Embryonic facial prominence (tissue), 1 donor: ENCODE data around the gene B4GALT5.
"Not testable (repeated sequence)": the region's sequence is repeated elsewhere in the genome, so short reads cannot be mapped to it uniquely, and the experiment has no call there.

ENCODE experiments used
- DNase-seq: peaks from one replicate; pipeline ENCODE4 v3.0.0-alpha.2; 2016; ENCODE audit errors: extremely low spot score

Gene B4GALT5

DNA sequence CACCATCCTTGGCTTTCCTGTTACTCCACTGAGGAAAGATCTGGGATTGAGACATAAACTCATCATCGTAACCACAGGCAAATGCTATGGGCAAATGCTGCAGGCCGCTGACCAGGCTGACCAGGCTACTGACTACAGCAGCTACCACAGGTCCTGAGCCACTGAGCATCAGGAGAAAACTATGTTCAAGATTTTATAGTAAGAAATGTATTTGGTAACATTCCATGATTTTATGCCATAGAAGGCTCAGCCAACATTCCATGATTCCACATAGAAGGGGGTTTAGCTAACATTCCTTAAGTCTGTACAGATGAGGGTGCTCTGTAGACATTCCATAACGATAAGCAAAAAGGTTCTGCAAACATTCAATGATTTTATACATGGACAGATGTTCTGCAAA, 16.1 kb upstream of the B4GALT5 start:
- DNase-seq, result no peak

DNA sequence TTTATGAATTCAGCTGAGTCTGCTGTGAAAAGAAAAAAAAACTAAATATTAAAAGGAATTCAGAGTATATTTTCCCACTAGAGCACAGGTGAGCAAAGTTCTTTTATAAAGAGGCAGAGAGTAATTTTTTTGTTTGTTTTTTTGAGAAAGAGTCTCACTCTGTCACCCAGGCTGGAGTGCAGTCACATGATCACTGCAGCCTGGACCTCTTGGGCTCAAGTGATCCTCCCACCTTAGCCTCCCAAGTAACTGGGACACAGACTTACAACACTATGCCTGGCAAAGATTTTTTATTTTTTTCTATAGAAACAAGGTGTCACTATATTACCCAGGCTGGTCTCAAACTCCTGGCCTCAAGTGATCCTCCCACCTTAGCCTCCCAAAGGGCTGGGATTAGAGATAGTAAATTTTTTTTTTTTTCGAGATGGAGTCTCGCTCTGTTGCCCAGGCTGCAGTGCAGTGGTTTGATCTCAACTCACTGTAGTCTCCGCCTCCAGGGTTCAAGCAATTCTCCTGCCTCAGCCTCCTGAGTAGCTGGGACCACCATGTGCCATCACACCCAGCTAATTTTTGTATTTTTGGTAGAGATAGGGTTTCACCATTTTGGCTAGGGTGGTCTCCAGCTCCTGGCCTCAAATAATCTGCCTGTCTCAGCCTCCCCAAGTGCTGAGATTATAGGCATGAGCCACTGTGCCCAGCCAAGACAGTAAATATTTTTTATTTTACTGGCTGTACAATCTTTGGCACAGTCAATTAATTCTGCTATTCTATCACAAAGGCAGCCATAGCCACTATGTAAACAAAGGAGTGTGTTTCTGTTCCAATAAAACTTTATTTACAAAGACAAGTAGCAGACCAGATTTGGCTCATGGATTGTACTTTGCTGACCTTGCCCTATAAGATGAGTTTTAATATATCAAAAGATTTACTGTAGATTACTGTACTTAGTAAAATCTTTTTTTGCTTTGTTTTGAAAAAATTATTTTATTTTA, 14.5 kb upstream of the B4GALT5 start:
- DNase-seq, result no peak

GRCh38 chr20:49727478-49727877, 13.8 kb upstream of the B4GALT5 start:
- DNase-seq, result no peak

DNA sequence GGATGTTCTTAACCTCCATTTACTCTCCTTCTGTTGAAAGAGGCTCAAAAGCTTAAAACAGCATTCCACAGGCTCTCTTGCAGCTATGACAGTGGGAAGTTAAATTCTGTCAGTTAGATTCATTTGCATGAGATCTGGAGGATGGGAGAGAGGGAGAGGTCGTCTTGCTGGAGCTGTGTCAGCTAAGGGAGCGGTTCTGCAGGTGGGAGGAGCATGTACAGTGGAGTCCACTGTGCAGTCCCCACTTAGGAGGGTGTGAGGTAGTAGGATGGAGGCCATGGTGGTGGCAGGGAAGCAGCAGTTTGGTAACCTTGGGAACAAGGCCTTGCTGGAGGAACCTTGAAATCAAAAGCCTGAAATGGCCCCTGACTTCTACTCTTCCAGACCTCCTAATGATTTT, 12.0 kb upstream of the B4GALT5 start:
- no peak for DNase-seq

GRCh38 chr20:49725224-49725606, 11.5 kb upstream of the B4GALT5 start:
- DNase-seq, result not testable (repeated sequence)

- no peak for DNase-seq
Measured at GRCh38 chr20:49724408-49725223, 10.9 kb upstream of the B4GALT5 start.

DNA sequence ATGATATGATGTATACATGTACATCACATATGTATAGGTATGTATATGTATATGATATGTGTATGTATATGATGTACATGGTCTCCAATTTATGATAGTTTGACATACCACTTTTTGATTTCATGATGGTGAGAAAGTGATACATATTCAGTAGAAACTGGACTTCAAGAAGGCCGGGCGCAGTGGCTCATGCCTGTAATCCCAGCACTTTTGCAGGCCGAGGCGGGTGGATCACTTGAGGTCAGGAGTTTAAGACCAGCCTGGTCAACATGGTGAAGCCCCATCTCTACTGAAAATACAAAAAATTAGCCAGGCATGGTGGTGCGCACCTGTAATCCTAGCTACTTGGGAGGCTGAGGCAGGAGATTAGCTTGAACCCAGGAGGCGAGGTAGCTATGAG, 10.1 kb upstream of the B4GALT5 start:
- not testable (repeated sequence) for DNase-seq

- DNase-seq, result not testable (repeated sequence)
Measured at GRCh38 chr20:49721326-49721725, 7.6 kb upstream of the B4GALT5 start.

- no peak for DNase-seq
Measured at GRCh38 chr20:49715466-49715865, 1.8 kb upstream of the B4GALT5 start.

DNA sequence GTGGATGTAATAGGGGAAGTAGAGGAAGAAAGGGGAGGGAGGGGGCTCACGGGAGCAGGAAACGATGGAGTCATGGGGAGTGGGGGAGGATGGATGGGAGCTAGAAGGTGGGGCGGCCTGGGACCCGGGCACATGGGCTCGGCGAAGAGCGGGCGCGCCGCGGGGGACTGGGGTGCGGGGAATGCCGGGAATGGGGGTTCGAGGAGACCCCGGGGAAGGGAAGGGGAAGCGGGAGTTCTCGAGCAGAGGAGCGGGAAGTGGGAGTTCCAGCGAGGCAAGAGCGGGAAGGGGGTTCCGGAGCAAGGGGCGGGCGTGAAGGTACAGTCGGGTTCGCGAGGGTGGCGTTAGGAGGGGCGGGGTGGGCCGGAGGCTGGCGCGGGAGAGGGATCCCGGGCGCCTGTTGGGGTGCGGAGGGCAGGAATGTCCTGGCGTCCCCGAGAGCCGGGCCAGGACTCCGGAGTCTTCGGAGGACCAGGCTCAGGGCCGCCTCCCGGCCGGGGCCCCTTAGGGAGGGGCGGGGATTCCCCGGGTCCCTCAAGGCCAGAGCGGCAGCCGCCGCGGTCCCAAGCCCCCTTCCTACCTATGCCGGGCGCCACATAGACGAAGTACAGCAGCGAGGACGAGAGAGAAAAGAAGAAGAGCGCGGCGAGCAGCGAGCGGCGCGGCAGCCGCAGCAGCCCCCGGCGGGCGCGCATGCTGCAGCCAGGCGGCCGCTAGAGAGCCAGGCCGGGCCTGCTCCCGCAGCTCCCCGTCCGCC, 504 bp downstream of the B4GALT5 start:
- DNase-seq, result no peak

DNA sequence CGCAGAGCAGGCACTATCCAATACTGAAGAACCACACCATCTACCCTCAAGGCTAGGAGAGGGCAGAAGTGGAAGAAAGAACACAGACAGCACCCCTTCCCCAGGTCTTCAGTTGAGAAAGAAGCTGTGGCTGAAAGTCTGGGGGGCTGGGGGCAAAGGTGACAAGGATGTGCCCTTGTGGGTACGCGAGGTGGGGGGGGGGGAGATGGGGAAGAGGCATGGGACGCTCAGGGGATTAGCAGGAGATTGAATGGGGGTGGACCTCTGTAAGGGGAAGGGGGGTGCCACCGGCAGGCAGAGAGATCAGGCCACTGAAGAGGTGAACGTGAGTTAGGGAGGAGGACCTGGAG, 1.1 kb downstream of the B4GALT5 start:
- no peak for DNase-seq

DNA sequence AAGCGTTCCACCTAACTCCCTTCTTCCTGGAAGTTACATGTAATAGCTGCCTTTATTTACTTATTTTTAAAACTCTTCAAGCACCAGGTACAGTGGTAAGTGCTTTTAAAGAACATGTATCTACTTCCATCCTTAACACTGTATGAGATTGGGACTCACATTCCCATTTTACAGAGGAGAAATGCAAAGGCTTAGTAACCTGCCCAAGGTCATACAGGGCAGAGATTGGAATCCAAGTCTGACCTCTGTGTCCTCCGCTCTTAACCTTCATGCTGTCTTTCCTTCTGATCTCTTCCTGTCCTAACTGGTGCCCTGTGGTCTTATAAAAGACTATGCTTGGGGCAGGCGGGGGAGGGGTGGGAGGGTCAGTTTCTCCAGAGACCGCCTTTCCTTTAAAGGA, 1.6 kb downstream of the B4GALT5 start:
- no peak for DNase-seq

DNA sequence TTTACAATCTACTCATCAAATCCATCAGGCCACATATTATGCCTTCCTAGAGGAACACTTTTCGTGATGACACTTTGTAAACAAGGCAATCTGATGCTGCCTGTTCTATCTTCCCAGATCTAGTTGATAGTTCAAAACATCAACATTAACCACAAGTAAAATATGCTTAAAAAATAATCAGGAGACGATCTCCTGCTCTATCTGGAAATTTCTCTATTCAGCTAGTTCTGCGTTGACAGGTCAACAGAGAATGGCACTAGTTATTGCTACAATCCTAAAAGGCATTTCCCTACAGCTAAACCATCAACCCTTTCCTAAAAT, 2.1 kb downstream of the B4GALT5 start:
- DNase-seq, result no peak

- DNase-seq, result no peak
Measured at GRCh38 chr20:49710971-49711666, 2.6 kb downstream of the B4GALT5 start.

DNA sequence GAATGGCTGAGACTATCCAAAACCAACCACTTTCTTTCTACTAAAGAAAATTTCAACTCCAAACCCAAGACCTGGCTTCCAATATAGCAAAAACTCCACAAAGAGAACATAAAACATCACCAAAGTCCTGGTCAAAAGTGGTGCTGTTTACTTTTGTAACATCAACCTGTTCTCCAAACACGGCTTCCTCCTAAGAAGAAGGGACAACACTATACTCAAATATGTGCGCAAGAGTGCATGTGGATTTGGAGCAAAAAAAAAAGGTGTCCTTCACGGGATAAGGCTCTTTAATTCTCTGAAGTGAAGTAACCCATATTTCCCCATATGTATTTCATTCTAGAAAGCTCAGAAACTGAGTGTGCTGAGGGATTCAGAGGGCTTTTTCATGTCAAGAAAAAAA, 6.6 kb downstream of the B4GALT5 start:
- DNase-seq, result no peak

DNA sequence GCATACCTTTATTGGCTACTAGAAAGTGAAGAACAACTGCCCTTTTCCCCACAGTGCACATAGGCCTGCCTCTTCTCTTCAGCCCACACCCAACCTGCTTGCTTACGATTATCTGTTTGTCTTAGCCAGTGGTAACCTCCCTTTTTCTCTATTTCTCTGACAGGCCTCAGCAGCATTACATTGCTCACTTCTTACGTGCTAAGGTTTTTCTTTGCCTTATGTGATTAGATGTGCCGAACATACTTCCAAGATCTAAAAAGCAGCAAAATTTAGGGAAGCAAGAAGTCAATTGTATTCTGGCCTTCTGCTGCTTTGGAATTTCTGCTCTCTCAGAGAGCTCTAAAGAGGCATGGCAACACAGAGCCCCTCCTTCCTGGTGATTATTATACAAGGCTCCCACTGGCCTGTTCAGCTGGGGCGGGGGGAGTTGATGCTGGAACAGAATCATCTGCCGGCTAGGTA, 7.0 kb downstream of the B4GALT5 start:
- DNase-seq, result no peak

GRCh38 chr20:49705893-49706292, 7.8 kb downstream of the B4GALT5 start:
- DNase-seq, result not testable (repeated sequence)

DNA sequence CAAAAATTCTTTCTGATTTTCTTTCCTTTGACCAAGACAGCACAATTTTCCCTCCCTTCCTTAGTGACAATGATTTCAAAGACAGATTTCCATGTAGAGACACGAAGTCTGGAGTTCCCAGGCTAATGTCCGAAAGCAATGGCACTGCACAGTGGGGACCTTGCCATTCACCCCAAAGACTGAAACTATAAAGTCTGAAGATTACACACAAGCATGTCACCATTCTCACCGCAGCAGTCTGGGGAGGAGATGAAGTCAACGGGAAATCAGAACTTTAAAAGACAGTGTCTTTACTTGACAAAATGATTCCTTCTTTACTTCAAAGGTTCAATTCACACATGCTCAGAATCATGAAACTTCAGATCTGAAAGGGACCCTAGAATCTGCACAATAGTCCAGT, 8.3 kb downstream of the B4GALT5 start:
- DNase-seq, result no peak

DNA sequence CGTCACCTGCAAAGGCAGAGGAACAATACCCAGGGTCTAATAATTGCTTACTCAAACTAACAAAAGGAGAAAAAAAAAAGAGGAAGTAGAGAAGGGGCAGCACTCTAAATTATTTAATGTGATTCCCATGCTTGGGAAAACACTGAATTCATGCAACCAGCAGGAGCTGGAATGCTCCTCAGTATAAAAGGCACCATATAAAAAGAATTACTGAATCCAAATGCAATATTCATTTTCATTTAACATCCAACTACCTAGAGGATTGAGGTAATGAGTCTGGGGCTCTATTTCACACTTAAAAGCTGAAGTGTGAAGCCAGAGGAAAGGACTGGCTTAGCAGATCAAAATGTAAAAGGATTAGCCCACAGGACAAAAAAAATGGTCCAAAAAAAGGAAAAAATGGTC, 8.7 kb downstream of the B4GALT5 start:
- DNase-seq, result no peak

- no peak for DNase-seq
Measured at GRCh38 chr20:49701916-49702315, 11.8 kb downstream of the B4GALT5 start.

GRCh38 chr20:49701241-49701790, 12.4 kb downstream of the B4GALT5 start:
- no peak for DNase-seq
